OCI-M1 (cell line): ENCODE measurements around the gene DAAM1.
A peak's percentile ranks its signal among the peaks of the same experiment; 100 is the strongest.

Experiments
- DNase-seq: peaks from one replicate; lab custom pipeline; 2025; lab: John Stamatoyannopoulos, UW

The DAAM1 gene

GRCh38 chr14:59221568-59221967, 33.1 kb downstream of the DAAM1 start:
- no peak for DNase-seq

- no peak for DNase-seq
Measured at GRCh38 chr14:59224341-59224740, 35.9 kb downstream of the DAAM1 start.

- no peak for DNase-seq
Measured at GRCh38 chr14:59225281-59225680, 36.8 kb downstream of the DAAM1 start.

- no peak for DNase-seq
Measured at GRCh38 chr14:59228421-59228820, 40.0 kb downstream of the DAAM1 start.

GRCh38 chr14:59229653-59230406, 41.4 kb downstream of the DAAM1 start:
- no peak for DNase-seq

GRCh38 chr14:59236195-59236594, 47.7 kb downstream of the DAAM1 start:
- DNase-seq, result no peak

GRCh38 chr14:59238216-59238615, 49.7 kb downstream of the DAAM1 start:
- DNase-seq, result no peak

GRCh38 chr14:59239022-59239421, 50.6 kb downstream of the DAAM1 start:
- DNase-seq, result no peak

GRCh38 chr14:59240356-59240755, 51.9 kb downstream of the DAAM1 start:
- no peak for DNase-seq

GRCh38 chr14:59241121-59241520, 52.7 kb downstream of the DAAM1 start:
- no peak for DNase-seq

- no peak for DNase-seq
Measured at GRCh38 chr14:59243174-59243573, 54.7 kb downstream of the DAAM1 start.

GRCh38 chr14:59244581-59244980, 56.1 kb downstream of the DAAM1 start:
- DNase-seq, result no peak

- DNase-seq, result no peak
Measured at GRCh38 chr14:59245809-59246295, 57.4 kb downstream of the DAAM1 start.

GRCh38 chr14:59246566-59246965, 58.1 kb downstream of the DAAM1 start:
- no peak for DNase-seq

- DNase-seq, result no peak
Measured at GRCh38 chr14:59247801-59248584, 59.5 kb downstream of the DAAM1 start.

- no peak for DNase-seq
Measured at GRCh38 chr14:59249029-59249428, 60.6 kb downstream of the DAAM1 start.

- DNase-seq, result no peak
Measured at GRCh38 chr14:59251811-59252771, 63.6 kb downstream of the DAAM1 start.

GRCh38 chr14:59252772-59253500, 64.5 kb downstream of the DAAM1 start:
- DNase-seq, result no peak

- DNase-seq, result no peak
Measured at GRCh38 chr14:59253527-59253926, 65.1 kb downstream of the DAAM1 start.

GRCh38 chr14:59254146-59254910, 65.9 kb downstream of the DAAM1 start:
- peak; percentile 27 for DNase-seq
